ENCODE results near the gene EVX2.

- TF ChIP-seq POLR2A (IDR thresholded peaks at IDR 0.05) (no peak), CTCF (IDR thresholded peaks at IDR 0.05) (no peak)
Measured at GRCh38 chr2:176088937-176089842, 5.4 kb upstream of the EVX2 start.
